Activated CD8-positive, alpha-beta memory T cell treated with anti-CD3 and anti-CD28 coated beads, Interleukin-2, amount 50 U/mL, for 1 hour (primary cell): ENCODE data around the gene CFAP57.

Experiments used
- DNase-seq: peaks from one replicate; pipeline ENCODE4 v3.0.0-alpha.2; 2020; ENCODE audit errors: extremely low read depth

Gene CFAP57

DNA sequence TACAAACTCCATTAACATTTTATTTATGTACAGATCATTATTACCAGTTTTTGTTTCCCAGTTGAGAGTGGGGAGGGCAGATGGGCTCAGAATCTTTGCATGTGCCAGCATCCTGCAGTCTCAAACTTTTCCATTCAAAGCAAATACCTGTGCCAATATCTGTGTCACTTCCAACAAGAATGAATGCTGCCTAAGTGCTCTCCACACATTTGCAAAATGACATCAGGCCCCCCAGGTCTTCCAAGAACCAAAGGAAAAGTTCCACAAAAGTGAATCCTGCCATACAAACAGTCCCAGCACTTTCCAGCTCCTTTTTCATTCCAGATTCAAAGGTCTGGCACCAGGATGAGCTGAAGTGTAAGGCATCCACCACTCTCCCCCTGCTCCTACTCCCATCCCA is 127.0 kb downstream of the CFAP57 start:
- no peak for DNase-seq

DNA sequence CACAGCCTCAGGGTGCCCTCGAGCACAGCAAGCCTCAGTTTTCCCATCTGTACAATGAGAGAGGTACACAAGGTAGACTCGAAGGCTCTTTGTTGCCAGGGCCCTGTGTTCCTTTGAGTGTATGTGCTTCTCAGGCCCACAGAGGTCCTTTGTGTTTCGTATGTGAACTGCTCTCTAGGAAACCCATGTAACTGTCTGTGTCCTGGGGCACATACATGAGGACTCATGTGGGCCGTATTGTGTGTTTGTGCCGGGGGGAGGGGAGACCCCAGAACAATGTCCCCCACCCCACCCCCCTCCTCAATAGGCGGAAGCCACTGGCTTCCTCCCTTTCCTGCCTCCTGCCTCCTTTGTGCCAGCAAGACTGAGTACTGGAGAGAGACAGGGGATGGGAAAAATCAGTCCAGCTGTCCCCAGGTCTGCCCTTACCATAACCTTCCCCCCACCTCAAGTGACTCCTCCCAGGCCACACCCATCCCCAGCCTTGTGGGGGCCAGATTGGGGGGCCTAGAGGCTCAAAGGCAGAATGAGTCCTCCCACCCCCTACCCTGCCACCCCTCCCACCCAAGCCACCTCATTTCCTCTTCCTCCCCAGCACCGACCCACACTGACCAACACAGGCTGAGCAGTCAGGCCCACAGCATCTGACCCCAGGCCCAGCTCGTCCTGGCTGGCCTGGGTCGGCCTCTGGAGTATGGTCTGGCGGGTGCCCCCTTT is 128.4 kb downstream of the CFAP57 start, which contains the start of gene TIE1:
TSS of gene TIE1 (plus strand) at position 605 of the 717 bp plus-strand sequence. CDS start at position 695, 90 bp downstream.
- DNase-seq, result no peak

DNA sequence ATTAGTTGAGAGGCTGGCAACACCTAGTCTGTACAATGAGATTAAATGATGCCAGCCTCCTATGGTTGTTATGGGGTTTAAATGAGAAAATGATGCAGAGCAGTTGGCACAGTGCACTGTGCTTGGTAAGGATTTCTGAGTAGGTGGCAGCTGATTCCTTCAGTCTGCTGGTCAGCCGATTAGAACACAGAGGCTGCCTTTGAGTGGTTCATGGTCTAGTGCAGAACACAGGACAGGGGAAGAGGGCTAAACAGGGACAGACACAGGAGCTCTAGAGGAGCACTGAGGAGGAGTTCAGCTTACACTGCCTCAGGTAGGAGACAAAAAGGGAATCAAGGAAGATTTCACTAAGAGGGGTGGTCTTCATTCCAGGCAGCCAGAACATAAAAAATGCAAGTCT is 130.1 kb downstream of the CFAP57 start:
- no peak for DNase-seq

DNA sequence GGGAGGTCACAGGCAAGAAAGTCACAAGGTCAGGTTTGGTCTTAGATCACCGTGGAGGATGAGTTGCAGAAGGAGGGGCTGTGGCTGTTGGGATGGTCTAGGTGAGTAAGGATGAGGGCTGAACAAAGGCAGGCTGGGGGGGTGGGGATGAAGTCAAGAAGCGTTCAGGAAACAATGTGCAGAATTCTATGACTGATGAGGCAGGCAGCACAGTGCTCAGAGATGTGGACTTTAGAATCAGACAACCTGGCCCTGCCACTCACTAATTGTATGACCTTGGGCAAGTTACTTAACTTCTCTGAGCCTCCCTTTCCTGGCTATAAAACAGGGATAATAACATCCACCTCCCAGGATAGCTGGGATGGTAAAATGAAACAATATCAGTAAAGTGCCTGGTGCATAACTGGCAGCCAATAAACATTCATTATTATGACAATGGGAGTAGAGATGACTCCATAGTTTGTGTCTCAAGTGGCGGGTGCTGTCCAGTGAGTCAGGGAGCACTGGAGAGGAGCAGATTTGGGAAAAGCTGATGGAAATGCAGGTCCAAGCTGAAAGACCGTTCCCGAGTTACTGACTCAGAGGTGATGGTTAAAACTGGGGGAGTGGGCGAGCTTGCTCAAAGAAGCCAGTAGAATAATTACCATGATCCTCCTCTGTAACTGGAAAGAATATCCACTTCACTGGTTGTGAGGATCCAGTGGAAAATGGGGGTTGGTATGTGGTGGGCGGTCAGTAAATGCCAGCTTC is 130.8 kb downstream of the CFAP57 start:
- DNase-seq, result no peak

DNA sequence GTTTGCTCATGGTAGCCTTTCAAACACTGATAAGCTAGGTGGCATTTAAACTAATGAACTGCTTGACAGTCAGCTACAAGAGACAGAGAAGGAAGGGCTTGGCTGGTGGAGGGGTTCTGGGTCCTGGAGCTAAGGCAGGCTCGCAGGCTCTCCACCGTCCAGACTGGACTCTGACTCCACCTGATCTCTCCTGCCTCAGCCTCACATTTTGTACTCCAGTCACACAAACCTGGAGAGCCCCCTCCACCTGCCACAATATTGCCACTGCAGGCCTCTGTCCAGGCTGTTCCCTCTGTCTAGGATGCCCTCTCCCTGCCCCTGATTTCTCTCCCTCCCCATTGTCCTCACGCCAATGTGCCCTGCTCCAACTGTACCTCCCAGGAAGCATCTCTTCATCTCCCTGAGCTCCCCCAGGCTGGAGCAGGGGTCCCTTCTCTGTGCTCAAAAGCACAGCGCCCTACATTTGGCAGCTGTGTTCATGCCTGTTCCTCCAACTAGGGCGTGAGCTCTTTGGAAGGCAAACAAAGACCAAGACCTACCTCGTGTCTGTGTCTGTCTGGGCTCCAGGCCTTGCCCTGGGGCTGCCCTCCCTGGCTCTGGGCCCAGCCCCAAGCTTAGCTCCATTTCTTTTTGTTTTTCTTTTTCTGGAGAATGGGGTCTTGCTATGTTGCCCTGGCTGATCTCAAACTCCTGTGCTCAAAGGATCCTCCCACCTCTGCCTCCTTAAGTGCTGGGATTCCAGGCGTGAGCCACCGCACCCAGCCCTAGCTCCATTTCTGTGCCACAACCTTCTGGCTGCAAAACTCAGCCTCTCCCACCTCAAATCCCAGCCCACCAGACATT is 131.6 kb downstream of the CFAP57 start:
- DNase-seq, result no peak
